SK-N-SH (cell line): Measurements from ENCODE around the gene AGAP1. TPM values are rescaled to one million over a fixed set of nuclear protein-coding genes. Genes with fewer than 3 reads are reported as not detected.

Experiments
- CTCF ChIA-PET: fragments of 300-600, 350-600 bp; formaldehyde crosslinking; extraction: SDS; loops from one replicate; lab custom pipeline; 2021; lab: Yijun Ruan, JAX
- POLR2A ChIA-PET: fragments of 350-600 bp; sonication (Branson Sonifier 250); formaldehyde crosslinking; extraction: SDS; loops from one replicate; lab custom pipeline; 2020; ENCODE audit warnings: antibody characterized with exemption, inconsistent platforms; lab: Yijun Ruan, JAX
- DNase-seq: peaks from one replicate; pipeline ENCODE4 v3.0.0; 2012
- H2AFZ ChIP-seq: fragments of 200-600 bp; sonication (generic); 2 replicates; pipeline ENCODE4 v1.8.1; 2016; ENCODE audit warnings: antibody characterized with exemption, mild to moderate bottlenecking, low read depth
- H3F3A ChIP-seq: fragments of 200-600 bp; sonication (generic); replicated peaks from 2 replicates; pipeline ENCODE3; 2016; ENCODE audit warnings: antibody characterized with exemption, mild to moderate bottlenecking; ENCODE audit not compliant: insufficient read depth
- H3K27ac ChIP-seq, 2 experiments: fragments of 200-500 bp in 1 of 2; fragments of 200-600 bp in 1 of 2; sonication (Bioruptor generic) in 1 of 2; sonication (generic), shearing (Covaris generic) in 1 of 2; 2 replicates each; pipeline versions ENCODE4 v1.5.1 to v1.6.1; 2014 to 2016; ENCODE audit warnings: low read depth in 2 of 2, inconsistent platforms in 1 of 2, low read length in 1 of 2, mild to moderate bottlenecking in 1 of 2, mixed read lengths in 1 of 2
- H3K27me3 ChIP-seq: fragments of 200-600 bp; sonication (generic), shearing (Covaris generic); 2 replicates; pipeline ENCODE4 v1.6.1; 2016; ENCODE audit warnings: mixed run types; ENCODE audit not compliant: insufficient read depth
- H3K36me3 ChIP-seq, 2 experiments: fragments of 200-500 bp in 1 of 2; fragments of 200-600 bp in 1 of 2; sonication (Bioruptor generic) in 1 of 2; sonication (generic) in 1 of 2; replicated peaks in 1 of 2; 2 replicates each; pipeline versions ENCODE3 to v1.5.1; 2014 to 2016; ENCODE audit warnings: low read length in 1 of 2, mild to moderate bottlenecking in 1 of 2; ENCODE audit not compliant: insufficient read depth in 2 of 2, control insufficient read depth in 1 of 2
- H3K4me1 ChIP-seq, 2 experiments: fragments of 200-500 bp in 1 of 2; fragments of 200-600 bp in 1 of 2; sonication (Bioruptor generic) in 1 of 2; sonication (generic), shearing (Covaris generic) in 1 of 2; 2 replicates each; pipeline versions ENCODE4 v1.5.1 to v1.6.1; 2014 to 2016; ENCODE audit warnings: low read depth in 1 of 2, low read length in 1 of 2, mixed run types in 1 of 2; ENCODE audit not compliant: insufficient read depth in 2 of 2, control insufficient read depth in 1 of 2
- H3K4me2 ChIP-seq: fragments of 200-600 bp; sonication (generic), shearing (Covaris generic); 2 replicates; pipeline ENCODE4 v1.6.1; 2017; ENCODE audit warnings: mixed run types
- H3K4me3 ChIP-seq, 2 experiments: fragments of 200-500 bp in 1 of 2; fragments of 200-600 bp in 1 of 2; sonication (Bioruptor generic) in 1 of 2; sonication (generic), shearing (Covaris generic) in 1 of 2; 2 replicates each; pipeline versions ENCODE4 v1.5.1 to v1.8.1; 2014 to 2016; ENCODE audit warnings: low read depth in 2 of 2, inconsistent platforms in 1 of 2, low read length in 1 of 2, mild to moderate bottlenecking in 1 of 2, mixed read lengths in 1 of 2, moderate library complexity in 1 of 2
- H3K79me2 ChIP-seq: fragments of 200-600 bp; sonication (generic); 2 replicates; pipeline ENCODE4 v1.8.1; 2017; ENCODE audit warnings: mild to moderate bottlenecking; ENCODE audit not compliant: insufficient read depth
- H3K9ac ChIP-seq: fragments of 200-600 bp; sonication (generic); 2 replicates; pipeline ENCODE4 v1.6.1; 2017; ENCODE audit warnings: mixed run types
- H3K9me2 ChIP-seq: fragments of 200-600 bp; sonication (generic); 2 replicates; pipeline ENCODE4 v1.6.1; 2017; ENCODE audit warnings: mixed run types
- H3K9me3 ChIP-seq: fragments of 200-600 bp; sonication (generic); 2 replicates; pipeline ENCODE4 v1.6.1; 2017; ENCODE audit warnings: mixed run types, mild to moderate bottlenecking, moderate library complexity
- H4K20me1 ChIP-seq: fragments of 200-600 bp; sonication (generic); 2 replicates; pipeline ENCODE4 v1.6.1; 2017; ENCODE audit warnings: mild to moderate bottlenecking, mixed run types; ENCODE audit not compliant: insufficient read depth
- CHD2 ChIP-seq: fragments of 150-350 bp; IDR thresholded peaks from 2 replicates; pipeline ENCODE4 v1.6.1; 2018; ENCODE audit warnings: low read length; ENCODE audit not compliant: partially characterized antibody
- CTCF ChIP-seq: fragments of 200-600 bp; sonication (generic); IDR thresholded peaks from 2 replicates; pipeline ENCODE4 v1.6.1; 2017; ENCODE audit warnings: antibody characterized with exemption, mild to moderate bottlenecking, moderate library complexity
- ELF1 ChIP-seq: IDR thresholded peaks from 2 replicates; pipeline ENCODE4 v1.4.0; 2012
- EP300 ChIP-seq, 2 experiments: IDR thresholded peaks; 2 replicates each; pipeline versions ENCODE4 v1.4.0 to v1.6.1; 2012; ENCODE audit warnings: borderline replicate concordance in 1 of 2, low read depth in 1 of 2, low read length in 1 of 2
- EZH2phosphoT487 ChIP-seq: fragments of 200-600 bp; sonication (generic); IDR thresholded peaks from 2 replicates; pipeline ENCODE4 v1.6.1; 2017; ENCODE audit warnings: low read depth, mixed run types, mild to moderate bottlenecking, antibody characterized with exemption, moderate library complexity, borderline replicate concordance
- FOXJ3 ChIP-seq: sonication (generic); formaldehyde crosslinking; IDR thresholded peaks from 2 replicates; pipeline ENCODE4 v1.5.1; 2020; ENCODE audit warnings: mild to moderate bottlenecking, missing genetic modification reagents
- FOXM1 ChIP-seq: IDR thresholded peaks from 2 replicates; pipeline ENCODE4 v1.4.0; 2012; ENCODE audit warnings: low read depth, mild to moderate bottlenecking
- JUND ChIP-seq: IDR thresholded peaks from 2 replicates; pipeline ENCODE4 v1.4.0; 2012
- MAX ChIP-seq: IDR thresholded peaks from 2 replicates; pipeline ENCODE4 v1.4.0; 2012; ENCODE audit warnings: low read depth
- MEF2A ChIP-seq: IDR thresholded peaks from 2 replicates; pipeline ENCODE4 v1.4.0; 2012; ENCODE audit warnings: low read depth, borderline replicate concordance
- MXI1 ChIP-seq: IDR thresholded peaks from 2 replicates; pipeline ENCODE4 v1.6.1; 2012; ENCODE audit warnings: mild to moderate bottlenecking, low read depth, low read length, improper control_type of control experiment
- PBX3 ChIP-seq: IDR thresholded peaks from 2 replicates; pipeline ENCODE4; 2012
- RAD21 ChIP-seq: IDR thresholded peaks from 2 replicates; pipeline ENCODE4 v1.6.1; 2012; ENCODE audit warnings: mild to moderate bottlenecking, low read length
- RXRA ChIP-seq: IDR thresholded peaks from 2 replicates; pipeline ENCODE4 v1.4.0; 2012; ENCODE audit warnings: low read depth, mild to moderate bottlenecking, borderline replicate concordance
- SMC3 ChIP-seq: IDR thresholded peaks from 2 replicates; pipeline ENCODE4 v1.6.1; 2012; ENCODE audit warnings: low read depth, low read length, improper control_type of control experiment
- TCF12 ChIP-seq: IDR thresholded peaks from 2 replicates; pipeline ENCODE4 v1.4.0; 2012
- TEAD4 ChIP-seq: IDR thresholded peaks from 2 replicates; pipeline ENCODE4 v1.4.0; 2012; ENCODE audit warnings: mild to moderate bottlenecking, borderline replicate concordance; ENCODE audit not compliant: insufficient read depth
- USF1 ChIP-seq: IDR thresholded peaks from 2 replicates; pipeline ENCODE4 v1.4.0; 2012; ENCODE audit warnings: low read depth, borderline replicate concordance
- USF2 ChIP-seq: fragments of 150-350 bp; IDR thresholded peaks from 2 replicates; pipeline ENCODE4 v1.6.1; 2017; ENCODE audit warnings: antibody characterized with exemption, low read length, low read depth, borderline replicate concordance
- WGBS: methylation state at CpG from one replicate; pipeline ENCODE4 v1.1.6; 2017; ENCODE audit warnings: low lambda C conversion rate; 5-methylcytosine and 5-hydroxymethylcytosine counted together
- polyA plus RNA-seq, 3 experiments: library from polyadenylated mRNA; depleted of rRNA; stranded (reverse); fragments of >200 nt; gene quantifications; 2 replicates each; pipeline ENCODE4 v1.2.3, GENCODE V29; 2012

Gene AGAP1
- polyA plus RNA-seq, 1 of the 3 experiments (the other 2 are of a cell fraction) = 8.8 TPM

- Histone ChIP-seq H3K79me2 (no peaks in the 10 kb centered on the region), H3K36me3 (no peaks in the 10 kb centered on the region), H3K27me3 (no peaks in the 10 kb centered on the region), H3K4me3 (no peak overlapping the region), H3K27ac (no peak overlapping the region), H3K4me1 (peaks cover 0 to 8% of the 10 kb centered on the region in 2 experiments; a peak in 1 of 4 replicates), H3F3A (no peaks in the 10 kb centered on the region), H3K9me2 (no peaks in the 10 kb centered on the region), H3K4me2 (no peak overlapping the region), H4K20me1 (no peaks in the 10 kb centered on the region), H3K9me3 (no peaks in the 10 kb centered on the region), H2AFZ (no peak overlapping the region), H3K9ac (no peak overlapping the region)
- ChIA-PET POLR2A (no interaction called here), CTCF (interaction anchor here (2.2 to 4.9 kb wide), 2 partner anchors 12 to 139 kb away, joined by 11 to 35 read pairs; no protein-coding TSS in a partner anchor)
- DNase-seq = no peak
- 89% methylated on average over 7 of the region's 7 CpGs for WGBS
- TF ChIP-seq MEF2A (no peak), ELF1 (no peak), RXRA (no peak), RAD21 (no peak), MXI1 (no peak), EP300 (IDR thresholded peaks at IDR 0.05; ENCODE audit: borderline replicate concordance in 1 of 2, low read depth in 1 of 2, low read length in 1 of 2) (no peak)
Observed at GRCh38 chr2:235734168-235734567, 240.3 kb downstream of the AGAP1 start.

- Histone ChIP-seq H3K4me1 (peaks cover 0 to 4% of the 10 kb centered on the region in 2 experiments; a peak in 1 of 4 replicates), H3K4me3 (no peak overlapping the region), H3K36me3 (no peaks in the 10 kb centered on the region), H3K27me3 (no peaks in the 10 kb centered on the region), H3K9me2 (no peaks in the 10 kb centered on the region), H3K9me3 (no peaks in the 10 kb centered on the region), H3K4me2 (no peak overlapping the region), H3K27ac (no peak overlapping the region), H3K9ac (no peak overlapping the region), H3F3A (no peaks in the 10 kb centered on the region), H4K20me1 (no peaks in the 10 kb centered on the region), H2AFZ (no peak overlapping the region), H3K79me2 (no peaks in the 10 kb centered on the region)
- 95% methylated on average over 21 of the region's 21 CpGs for WGBS
- no peak for DNase-seq
- CTCF ChIA-PET = interaction anchor here (2.2 to 4.9 kb wide), 2 partner anchors 11 to 139 kb away, joined by 11 to 35 read pairs; no protein-coding TSS in a partner anchor
- POLR2A ChIA-PET = no interaction called here
- TF ChIP-seq RXRA (no peak), TCF12 (no peak), FOXJ3 (no peak), EZH2phosphoT487 (no peak), MXI1 (no peak), TEAD4 (no peak), SMC3 (no peak), JUND (no peak), CHD2 (no peak), MAX (no peak), PBX3 (no peak), USF2 (no peak), CTCF (no peak), FOXM1 (no peak), USF1 (no peak)
Observed at GRCh38 chr2:235734688-235735231, 240.9 kb downstream of the AGAP1 start.
